IPS DF 19.7 (cell line): ENCODE data around the gene VPS35.
A peak's percentile ranks its signal among the peaks of the same experiment; 100 is the strongest.
"Not testable (repeated sequence)": the region's sequence is repeated elsewhere in the genome, so short reads cannot be mapped to it uniquely, and the experiment has no call there.

ENCODE experiments used
- DNase-seq: peaks from one replicate; pipeline ENCODE4 v3.0.0-alpha.2; 2013; ENCODE audit warnings: low read depth, low spot score

The VPS35 gene

GRCh38 chr16:46658925-46659324 is 30.1 kb downstream of the VPS35 start:
- no peak for DNase-seq

GRCh38 chr16:46651305-46651704 is 37.7 kb downstream of the VPS35 start:
- no peak for DNase-seq

GRCh38 chr16:46650254-46650623 is 38.7 kb downstream of the VPS35 start:
- DNase-seq: no peak

- no peak for DNase-seq
Observed at GRCh38 chr16:46649588-46650253, 39.3 kb downstream of the VPS35 start.

- DNase-seq: no peak
Observed at GRCh38 chr16:46648656-46649055, 40.3 kb downstream of the VPS35 start.

- no peak for DNase-seq
Observed at GRCh38 chr16:46638947-46639925, 49.7 kb downstream of the VPS35 start.

GRCh38 chr16:46632778-46633733 is 55.9 kb downstream of the VPS35 start:
- peak; percentile 88 for DNase-seq

GRCh38 chr16:46629331-46630219 is 59.4 kb downstream of the VPS35 start:
- peak; percentile 23 for DNase-seq

- no peak for DNase-seq
Observed at GRCh38 chr16:46627746-46628145, 61.2 kb downstream of the VPS35 start.

- not testable (repeated sequence) for DNase-seq
Observed at GRCh38 chr16:46626681-46627080, 62.3 kb downstream of the VPS35 start.

GRCh38 chr16:46624862-46625261 is 64.1 kb downstream of the VPS35 start:
- not testable (repeated sequence) for DNase-seq

- not testable (repeated sequence) for DNase-seq
Observed at GRCh38 chr16:46623707-46624106, 65.3 kb downstream of the VPS35 start.

GRCh38 chr16:46623246-46623645 is 65.7 kb downstream of the VPS35 start:
- DNase-seq: not testable (repeated sequence)

- DNase-seq: no peak
Observed at GRCh38 chr16:46621934-46622676, 66.9 kb downstream of the VPS35 start.

- DNase-seq: peak; percentile 65
Observed at GRCh38 chr16:46621006-46621933, 67.7 kb downstream of the VPS35 start, which contains the start of gene SHCBP1. Gene SHCBP1, minus strand, starts transcription at chr16:46621379. Its CDS starts 20 bp downstream, at chr16:46621359.

- no peak for DNase-seq
Observed at GRCh38 chr16:46620266-46621005, 68.5 kb downstream of the VPS35 start.

- no peak for DNase-seq
Observed at GRCh38 chr16:46618516-46618915, 70.5 kb downstream of the VPS35 start.

- no peak for DNase-seq
Observed at GRCh38 chr16:46614006-46614405, 75.0 kb downstream of the VPS35 start.
